ENCODE results near the gene GPC5.

The GPC5 gene

DNA sequence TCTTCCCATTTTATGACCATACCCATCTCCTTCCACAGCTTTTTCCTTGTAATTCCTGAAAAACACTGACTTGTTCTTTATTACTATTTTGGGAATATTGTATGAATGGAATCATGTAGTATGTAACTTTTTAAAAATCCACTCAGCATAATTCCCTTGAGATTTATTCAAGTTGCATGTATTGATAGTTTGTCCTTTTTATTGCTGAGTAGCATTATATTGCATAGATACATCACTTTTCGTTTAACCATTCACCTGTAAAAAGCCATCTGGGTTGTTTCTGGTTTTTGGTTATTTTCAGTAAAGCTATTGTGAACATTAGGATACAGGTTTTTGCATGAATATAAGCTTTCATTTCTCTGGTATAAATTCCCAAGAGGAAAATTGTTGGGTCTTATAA is 115.4 kb downstream of the GPC5 start:
- H3K4me1 ChIP-seq (ENCODE audit: low read length), result no peaks in the 10 kb centered on the region
- H3K36me3 ChIP-seq (replicated peaks; ENCODE audit: low read depth, low read length), result no peaks in the 10 kb centered on the region
- H2AFZ ChIP-seq (ENCODE audit: low read depth, low read length), result no peak overlapping the region
- TF ChIP-seq EZH2phosphoT487 (IDR thresholded peaks at IDR 0.05; ENCODE audit: low read depth) (no peak), CTCF (IDR thresholded peaks at IDR 0.05; ENCODE audit: low read depth, low read length) (no peak)
- H4K20me1 ChIP-seq (ENCODE audit: insufficient read depth, low read length), result no peaks in the 10 kb centered on the region
- no peak overlapping the region for H3K4me2 ChIP-seq (ENCODE audit: low read length)
- no peak overlapping the region for H3K9ac ChIP-seq (ENCODE audit: low read length)
- H3K79me2 ChIP-seq (ENCODE audit: low read length), result no peaks in the 10 kb centered on the region
- H3K27ac ChIP-seq (ENCODE audit: low read length), result no peak overlapping the region
- no peaks in the 10 kb centered on the region for H3K27me3 ChIP-seq (ENCODE audit: low read depth, low read length)
- no peak overlapping the region for H3K4me3 ChIP-seq (ENCODE audit: low read length)
- H3K9me3 ChIP-seq (ENCODE audit: insufficient read depth, low read length), result no peaks in the 10 kb centered on the region

- Histone ChIP-seq H3K4me2 (ENCODE audit: low read length) (no peak overlapping the region), H3K9me3 (ENCODE audit: insufficient read depth, low read length) (no peaks in the 10 kb centered on the region), H3K4me1 (ENCODE audit: low read length) (no peaks in the 10 kb centered on the region), H2AFZ (ENCODE audit: low read depth, low read length) (no peak overlapping the region), H3K36me3 (replicated peaks; ENCODE audit: low read depth, low read length) (no peaks in the 10 kb centered on the region), H3K4me3 (ENCODE audit: low read length) (no peak overlapping the region), H3K9ac (ENCODE audit: low read length) (no peak overlapping the region), H3K27me3 (ENCODE audit: low read depth, low read length) (no peaks in the 10 kb centered on the region), H3K27ac (ENCODE audit: low read length) (no peak overlapping the region), H3K79me2 (ENCODE audit: low read length) (no peaks in the 10 kb centered on the region), H4K20me1 (ENCODE audit: insufficient read depth, low read length) (no peaks in the 10 kb centered on the region)
- TF ChIP-seq EZH2phosphoT487 (IDR thresholded peaks at IDR 0.05; ENCODE audit: low read depth) (no peak), CTCF (IDR thresholded peaks at IDR 0.05; ENCODE audit: low read depth, low read length) (no peak)
Observed at GRCh38 chr13:91516799-91517198, 118.4 kb downstream of the GPC5 start.

DNA sequence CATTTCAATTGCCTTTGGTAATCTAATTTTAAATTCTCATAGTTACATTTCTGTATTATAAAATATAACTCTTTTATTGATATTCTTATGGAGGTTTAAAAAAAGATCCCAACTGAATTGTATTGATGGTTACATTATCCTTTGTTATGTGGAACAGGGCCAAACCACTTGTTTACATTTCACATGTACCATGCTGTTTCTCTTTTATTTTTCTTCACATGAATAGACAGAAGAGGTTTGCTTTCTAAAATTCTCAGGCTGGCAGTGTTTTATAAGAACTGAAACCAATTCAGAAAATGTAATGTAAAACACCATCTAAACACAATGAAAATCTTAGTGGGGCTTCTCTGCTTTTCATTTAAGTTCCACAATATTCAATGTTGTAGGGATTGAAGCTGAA is 122.5 kb downstream of the GPC5 start:
- no peaks in the 10 kb centered on the region for H3K4me1 ChIP-seq (ENCODE audit: low read length)
- no peak overlapping the region for H3K4me3 ChIP-seq (ENCODE audit: low read length)
- no peak overlapping the region for H3K4me2 ChIP-seq (ENCODE audit: low read length)
- H3K27ac ChIP-seq (ENCODE audit: low read length), result no peak overlapping the region
- H3K9me3 ChIP-seq (ENCODE audit: insufficient read depth, low read length), result no peaks in the 10 kb centered on the region
- no peak overlapping the region for H3K9ac ChIP-seq (ENCODE audit: low read length)
- no peak overlapping the region for H2AFZ ChIP-seq (ENCODE audit: low read depth, low read length)
- H4K20me1 ChIP-seq (ENCODE audit: insufficient read depth, low read length), result no peaks in the 10 kb centered on the region
- no peaks in the 10 kb centered on the region for H3K27me3 ChIP-seq (ENCODE audit: low read depth, low read length)
- TF ChIP-seq EZH2phosphoT487 (IDR thresholded peaks at IDR 0.05; ENCODE audit: low read depth), result no peak
- TF ChIP-seq CTCF (IDR thresholded peaks at IDR 0.05; ENCODE audit: low read depth, low read length), result no peak
- H3K36me3 ChIP-seq (replicated peaks; ENCODE audit: low read depth, low read length), result no peaks in the 10 kb centered on the region
- H3K79me2 ChIP-seq (ENCODE audit: low read length), result no peaks in the 10 kb centered on the region

- H4K20me1 ChIP-seq (ENCODE audit: insufficient read depth, low read length), result no peaks in the 10 kb centered on the region
- H3K4me3 ChIP-seq (ENCODE audit: low read length), result no peak overlapping the region
- H3K27ac ChIP-seq (ENCODE audit: low read length), result no peak overlapping the region
- TF ChIP-seq CTCF (IDR thresholded peaks at IDR 0.05; ENCODE audit: low read depth, low read length) (no peak), EZH2phosphoT487 (IDR thresholded peaks at IDR 0.05; ENCODE audit: low read depth) (no peak)
- H3K79me2 ChIP-seq (ENCODE audit: low read length), result no peaks in the 10 kb centered on the region
- H2AFZ ChIP-seq (ENCODE audit: low read depth, low read length), result no peak overlapping the region
- H3K4me1 ChIP-seq (ENCODE audit: low read length), result no peaks in the 10 kb centered on the region
- H3K4me2 ChIP-seq (ENCODE audit: low read length), result no peak overlapping the region
- no peaks in the 10 kb centered on the region for H3K36me3 ChIP-seq (replicated peaks; ENCODE audit: low read depth, low read length)
- no peaks in the 10 kb centered on the region for H3K27me3 ChIP-seq (ENCODE audit: low read depth, low read length)
- H3K9ac ChIP-seq (ENCODE audit: low read length), result no peak overlapping the region
- no peaks in the 10 kb centered on the region for H3K9me3 ChIP-seq (ENCODE audit: insufficient read depth, low read length)
Observed at GRCh38 chr13:91523116-91523515, 124.7 kb downstream of the GPC5 start.

Data from OCI-LY3 (cell line).